NCI-H345 (cell line): ENCODE measurements around the gene CELF1.

Experiments
- DNase-seq: peaks from one replicate; lab custom pipeline; 2025; lab: John Stamatoyannopoulos, UW

Gene CELF1

DNA sequence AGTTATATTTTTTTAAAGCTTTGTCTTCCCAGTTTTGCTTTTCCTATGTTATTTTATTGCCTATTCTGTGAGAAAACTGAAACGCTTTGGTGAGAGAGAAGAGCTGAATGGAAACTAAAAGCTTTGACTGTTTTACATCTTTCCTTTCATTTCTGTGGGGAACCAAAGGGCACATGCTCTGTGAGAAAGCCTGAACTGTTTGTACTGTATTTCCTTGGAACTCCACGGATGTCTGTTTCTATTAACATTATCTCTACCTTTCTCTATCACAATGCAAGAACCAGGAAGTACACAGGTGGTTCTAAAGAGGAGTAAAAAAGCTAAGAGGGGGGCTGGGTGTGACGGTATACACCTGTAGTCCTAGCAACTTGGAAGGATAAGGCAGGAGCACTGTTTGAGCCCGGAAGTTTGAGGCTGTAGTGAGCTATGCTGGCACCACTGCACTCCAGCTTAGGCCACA is 43.8 kb downstream of the CELF1 start:
- no peak for DNase-seq

DNA sequence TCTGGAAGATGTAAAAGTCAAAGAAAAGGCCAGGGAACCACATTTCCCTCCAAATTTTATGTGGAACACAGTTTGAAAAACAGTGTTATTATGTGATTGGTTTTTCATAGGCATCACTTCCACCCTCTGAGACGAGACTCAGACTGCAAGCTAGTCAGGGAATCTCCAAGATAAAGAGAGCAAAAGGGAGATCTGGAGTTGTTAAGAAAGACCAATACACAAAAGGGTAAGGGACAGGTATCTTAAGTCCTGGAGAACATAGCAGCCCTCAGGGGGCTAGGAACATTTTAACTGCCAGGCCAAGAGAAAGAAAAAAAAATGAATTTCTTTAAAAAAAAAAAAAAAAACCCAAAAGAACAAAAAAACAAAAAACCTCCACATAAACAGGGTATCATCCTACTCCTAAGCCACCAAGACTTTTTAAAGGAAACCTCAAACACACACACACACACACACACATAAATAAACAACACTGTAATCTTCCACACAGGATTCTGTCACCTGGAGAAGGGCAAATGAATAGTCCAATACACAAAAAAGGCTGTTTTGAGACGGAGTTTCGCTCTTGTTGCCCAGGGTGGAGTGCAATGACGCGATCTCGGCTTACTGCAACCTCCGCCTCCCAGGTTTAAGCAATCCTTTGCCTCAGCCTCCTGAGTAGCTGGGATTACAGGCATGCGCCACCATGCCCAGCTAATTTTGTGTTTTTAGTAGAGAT is 44.5 kb downstream of the CELF1 start:
- DNase-seq: no peak

DNA sequence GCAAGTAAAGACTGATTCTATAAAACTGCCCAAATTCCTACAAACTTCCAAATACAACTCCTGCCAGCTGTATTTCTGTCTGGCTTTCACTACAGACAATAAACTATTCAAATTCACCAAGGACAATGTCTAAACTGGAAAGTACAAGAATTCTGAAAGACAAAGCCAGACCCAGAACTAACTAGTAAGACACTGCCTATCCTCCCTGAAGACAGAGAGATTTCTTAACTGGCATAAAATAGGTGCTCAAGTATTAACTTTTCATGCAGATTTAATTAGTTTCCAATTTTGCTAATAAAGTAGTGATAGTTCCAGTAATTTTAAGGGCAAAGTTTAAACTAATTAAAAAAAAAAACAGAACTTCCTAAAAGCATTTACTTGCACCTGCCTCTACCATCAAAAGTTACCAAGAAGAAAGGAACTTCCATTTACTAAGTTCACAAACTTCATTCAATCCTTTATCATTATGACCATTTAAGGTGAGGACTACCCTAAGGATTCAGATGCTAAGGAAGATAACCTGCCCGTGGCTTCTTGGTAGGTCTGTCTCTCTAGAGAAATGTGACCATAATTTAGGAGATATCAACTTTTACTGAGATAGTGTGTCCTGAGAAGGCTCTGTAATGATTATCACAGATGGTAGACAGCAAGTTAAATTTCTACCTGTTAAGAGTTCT is 45.2 kb downstream of the CELF1 start:
- no peak for DNase-seq

DNA sequence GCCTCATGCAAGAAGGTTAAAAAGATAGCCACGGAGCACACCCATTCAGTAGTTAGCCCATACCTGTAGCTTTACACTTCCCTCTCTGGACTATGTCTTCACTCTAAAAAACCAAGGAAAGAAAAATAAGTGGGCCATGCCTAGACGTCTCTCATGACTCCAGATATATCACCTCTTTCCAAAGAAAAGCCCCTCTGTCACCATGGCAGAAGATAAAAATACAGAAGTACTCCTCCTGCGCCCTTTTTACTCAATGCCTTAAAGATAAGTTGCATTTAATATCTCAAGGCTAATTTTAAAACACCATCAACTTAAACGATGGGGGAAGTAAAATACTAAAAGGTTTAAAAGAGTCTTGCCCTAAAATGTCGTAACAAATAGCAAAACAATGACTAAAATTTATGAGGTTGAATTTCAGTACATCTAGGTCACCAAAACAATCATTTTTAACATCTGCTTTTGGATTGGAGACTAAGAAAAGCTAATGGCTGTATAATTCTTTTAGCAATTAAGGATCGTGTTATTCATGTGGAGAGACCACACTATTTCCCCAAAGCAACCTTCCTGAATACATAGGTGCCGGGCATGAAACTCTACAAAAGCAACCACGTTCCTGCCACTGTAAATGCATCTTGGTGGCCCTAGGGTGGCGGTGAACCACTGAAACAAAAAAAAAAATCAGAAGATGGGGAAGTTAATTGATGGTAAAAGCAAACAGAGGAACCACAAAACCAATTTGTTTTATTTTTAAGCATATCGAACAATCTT is 46.0 kb downstream of the CELF1 start:
- no peak for DNase-seq

DNA sequence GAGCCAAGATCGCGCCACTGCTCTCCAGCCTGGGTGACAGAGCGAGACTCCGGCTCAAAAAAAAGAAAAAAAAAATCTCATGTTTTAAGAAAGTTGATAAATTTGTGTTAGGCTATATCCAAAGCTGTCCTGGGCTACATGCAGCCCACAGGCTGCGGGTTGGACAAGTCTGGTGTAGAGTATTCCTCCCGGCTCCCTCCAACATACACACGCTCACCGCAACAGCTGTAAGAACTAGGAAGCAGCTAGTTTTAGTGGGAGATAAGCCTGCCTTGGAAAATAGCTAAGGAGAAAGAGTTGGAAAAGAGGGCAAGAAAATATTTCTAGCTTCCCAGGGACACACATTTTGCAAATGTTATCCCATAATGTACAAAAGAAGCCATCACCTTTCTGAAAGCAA is 46.6 kb downstream of the CELF1 start:
- no peak for DNase-seq

DNA sequence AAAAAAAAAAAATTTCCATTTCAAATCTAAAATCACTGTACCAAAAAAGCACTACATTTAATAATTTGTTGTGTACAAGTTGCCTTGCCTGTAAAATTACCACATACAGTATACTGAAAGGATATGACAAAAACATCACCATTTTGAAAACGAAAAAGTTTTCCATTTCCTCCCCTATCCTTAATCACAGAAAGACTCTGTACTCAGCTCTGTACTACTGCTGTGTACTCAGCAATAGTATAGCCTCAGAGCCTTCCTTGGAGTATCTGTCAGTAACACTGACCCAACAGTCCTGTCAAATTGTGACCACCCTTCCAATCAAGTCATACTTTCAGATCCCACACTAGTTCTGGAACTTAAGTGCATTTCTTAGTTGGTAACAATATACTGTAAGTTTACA is 48.0 kb downstream of the CELF1 start:
- no peak for DNase-seq

DNA sequence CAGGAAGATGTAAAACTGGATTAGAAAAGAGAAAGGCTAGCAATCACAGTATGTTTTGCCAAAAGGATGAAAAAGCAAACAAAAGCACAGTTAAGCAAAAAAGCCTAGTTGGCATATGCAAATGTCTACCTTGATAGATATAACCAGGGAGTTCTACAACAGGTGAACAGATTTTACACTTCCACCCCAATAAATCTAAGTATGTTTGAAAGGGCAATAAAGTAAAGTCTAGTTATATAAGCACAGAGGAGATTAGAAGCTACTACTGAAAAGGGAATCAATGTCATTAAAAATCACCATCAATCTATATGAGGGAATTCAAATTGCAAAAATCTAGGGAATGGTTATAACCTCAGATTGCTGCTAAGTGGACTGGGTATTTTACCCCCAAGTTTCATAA is 49.7 kb downstream of the CELF1 start:
- no peak for DNase-seq

DNA sequence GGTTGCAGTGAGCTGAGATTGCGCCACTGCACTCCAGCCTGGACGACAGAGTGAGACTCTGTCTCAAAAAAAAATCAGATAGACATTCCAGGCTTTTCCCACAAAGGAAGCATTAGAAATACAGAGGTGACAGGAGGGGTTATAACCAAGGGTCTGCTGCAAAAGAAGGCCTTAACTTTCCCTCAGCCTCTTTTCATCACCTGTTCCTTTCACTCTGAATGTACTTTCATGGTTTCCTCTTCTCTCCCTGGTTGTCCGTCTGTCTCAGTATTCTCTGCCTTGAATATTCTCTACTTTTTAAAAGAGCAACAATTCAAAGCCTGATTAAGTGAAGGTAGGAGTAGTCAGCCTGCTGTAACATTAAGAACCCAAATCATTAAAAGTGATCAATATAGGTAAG is 50.2 kb downstream of the CELF1 start:
- no peak for DNase-seq

DNA sequence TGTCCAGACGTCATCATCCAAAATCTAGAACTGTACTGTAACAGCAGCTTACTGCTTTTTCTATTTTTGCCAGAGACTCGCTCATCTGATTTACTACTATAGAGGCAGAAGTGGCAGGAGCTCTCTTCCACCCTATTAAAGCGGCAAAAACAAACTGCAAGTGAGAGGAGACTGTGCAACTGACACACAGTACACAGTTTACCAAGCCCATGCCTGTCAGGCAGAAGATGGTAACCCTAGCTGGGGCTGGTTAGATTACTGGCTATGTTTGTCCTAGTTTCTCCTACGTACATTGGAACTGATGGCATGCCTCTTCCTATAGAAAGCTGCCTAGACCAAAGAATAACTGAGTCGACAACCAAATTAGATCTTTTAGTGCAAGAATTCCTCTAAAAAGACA is 51.8 kb downstream of the CELF1 start:
- no peak for DNase-seq

DNA sequence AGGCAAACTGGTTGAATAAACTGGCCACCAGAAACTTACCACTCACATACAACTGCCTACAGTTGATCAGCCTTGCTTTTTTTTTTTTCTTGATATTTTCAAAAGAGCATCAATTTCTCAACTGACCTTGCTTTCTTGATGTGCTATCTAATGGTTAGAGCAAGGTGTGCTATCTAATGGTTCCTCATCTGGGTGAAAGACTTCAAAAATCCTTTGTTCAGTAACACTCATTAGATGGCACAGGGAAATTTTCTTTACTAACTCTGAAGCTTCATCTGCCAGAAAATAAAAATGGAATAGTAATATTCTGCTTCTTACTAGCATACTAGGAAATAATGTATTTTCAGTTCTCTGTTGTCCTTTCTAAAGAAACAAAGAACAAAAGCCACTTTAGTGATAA is 52.8 kb downstream of the CELF1 start:
- DNase-seq: no peak

DNA sequence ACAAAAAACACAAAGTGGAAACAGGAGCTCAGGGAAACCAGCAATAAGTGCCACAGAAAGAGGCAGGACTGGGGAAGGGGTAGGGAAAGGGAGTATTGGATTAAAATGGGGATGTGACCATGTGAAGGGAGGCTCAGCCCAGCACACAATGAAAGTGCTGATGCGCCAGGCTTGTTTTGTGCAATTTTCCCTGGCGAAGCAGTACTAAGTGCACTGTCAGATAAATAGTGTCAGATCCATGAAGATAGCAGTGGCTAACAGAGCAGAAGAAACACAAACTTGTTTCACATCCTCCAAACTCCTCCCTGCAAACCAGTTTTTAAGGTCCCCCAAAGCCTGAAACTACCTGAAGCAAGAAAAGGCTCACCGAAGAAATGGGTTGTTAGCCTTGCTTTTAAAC is 53.3 kb downstream of the CELF1 start:
- DNase-seq: no peak

DNA sequence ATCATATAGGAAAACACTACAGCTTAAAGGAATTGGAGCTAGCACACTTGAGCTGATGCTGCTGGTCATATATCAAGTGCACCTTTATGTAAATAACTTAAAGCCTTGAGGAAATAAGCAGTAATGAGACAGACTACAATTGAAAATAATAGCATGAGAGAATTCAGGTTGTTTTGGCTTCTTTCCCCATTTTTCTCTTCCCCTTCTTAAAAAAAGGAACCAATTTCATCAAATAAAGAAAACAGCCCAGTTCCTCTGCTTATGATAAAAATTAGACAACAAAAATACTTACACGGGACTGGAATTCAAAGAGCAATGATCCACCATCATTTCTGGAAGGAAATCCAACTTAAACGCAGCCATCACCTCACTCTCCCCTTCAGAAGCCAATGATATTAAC is 53.8 kb downstream of the CELF1 start:
- DNase-seq: no peak

DNA sequence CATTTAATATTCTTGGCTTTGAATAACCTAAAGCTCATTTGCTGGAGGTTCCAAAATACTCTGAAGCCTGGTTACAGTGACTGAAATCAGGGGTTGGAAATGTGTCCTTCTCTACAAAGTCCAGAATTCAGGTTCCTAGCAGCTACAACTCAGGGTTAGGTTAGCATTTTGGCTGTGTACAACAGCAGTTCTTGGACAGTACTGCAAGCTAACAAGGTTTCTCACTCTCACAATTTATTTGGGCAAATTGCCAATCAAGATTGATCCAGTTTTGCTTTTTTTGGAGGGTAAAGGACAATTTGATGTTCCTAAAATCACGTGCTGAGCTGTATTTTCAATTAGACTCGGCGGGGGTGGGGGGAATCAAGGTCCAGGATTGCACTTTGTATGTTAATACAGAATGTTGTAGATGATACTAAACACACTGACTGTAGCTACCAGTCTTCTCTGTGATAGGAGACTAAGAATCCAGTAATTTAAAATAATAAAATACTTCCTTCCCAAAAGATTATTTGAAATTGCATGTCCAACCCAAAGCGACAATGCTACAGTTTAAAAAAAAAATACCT is 54.3 kb downstream of the CELF1 start:
- no peak for DNase-seq

DNA sequence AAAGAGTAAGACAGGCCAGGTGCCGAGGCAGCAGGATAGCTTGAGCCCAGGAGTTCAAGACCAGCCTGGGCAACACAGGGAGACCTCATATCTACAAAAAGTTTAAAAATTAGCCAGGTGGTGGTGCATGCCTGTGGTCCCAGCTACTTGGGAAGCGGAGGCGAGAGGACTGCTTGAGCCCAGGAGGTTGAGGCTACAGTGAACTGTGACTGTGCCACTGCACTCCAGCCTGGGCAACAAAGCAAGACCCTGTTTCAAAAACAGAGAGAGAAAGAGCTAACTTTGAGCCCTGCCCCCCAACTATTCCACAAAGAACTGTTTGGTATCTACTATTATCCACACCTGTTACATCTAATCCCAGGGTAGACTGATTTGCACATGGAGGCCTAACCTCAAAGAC is 54.8 kb downstream of the CELF1 start:
- no peak for DNase-seq

DNA sequence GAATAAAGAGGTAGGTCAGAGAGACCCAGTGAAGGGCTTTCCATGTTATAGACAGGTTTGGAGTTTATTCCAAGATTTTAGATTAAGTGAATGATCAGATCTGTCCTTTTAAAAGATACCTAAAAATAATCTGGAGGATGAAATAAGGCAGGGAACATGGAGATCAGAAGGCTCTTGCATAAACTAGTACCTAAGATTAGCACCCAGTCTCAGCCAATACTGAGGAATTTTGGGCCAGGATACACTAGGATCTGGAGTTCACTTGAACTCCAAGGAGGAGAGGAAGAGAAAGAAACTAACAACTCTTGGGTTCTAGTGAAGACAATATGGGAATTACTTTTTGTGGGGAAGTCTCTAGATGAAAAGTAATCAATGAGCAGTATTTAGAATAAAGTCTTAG is 56.1 kb downstream of the CELF1 start:
- DNase-seq: no peak

DNA sequence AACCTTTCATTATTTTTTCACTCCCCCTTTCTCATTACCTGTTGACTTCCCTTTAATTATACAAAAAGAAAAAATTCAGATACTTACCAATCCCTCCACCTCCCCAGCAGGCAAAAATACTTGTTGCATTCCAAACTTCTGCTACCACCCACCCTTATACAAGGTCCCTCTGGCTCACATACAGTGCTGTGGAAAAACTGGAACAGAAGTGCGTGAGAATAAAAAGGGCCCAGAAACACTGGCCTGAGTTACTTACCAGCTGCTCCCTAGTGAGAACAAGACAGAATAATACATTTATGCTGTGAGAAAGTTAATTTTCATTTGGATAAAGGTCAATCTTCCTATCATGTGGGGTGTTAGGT is 57.1 kb downstream of the CELF1 start:
- no peak for DNase-seq

DNA sequence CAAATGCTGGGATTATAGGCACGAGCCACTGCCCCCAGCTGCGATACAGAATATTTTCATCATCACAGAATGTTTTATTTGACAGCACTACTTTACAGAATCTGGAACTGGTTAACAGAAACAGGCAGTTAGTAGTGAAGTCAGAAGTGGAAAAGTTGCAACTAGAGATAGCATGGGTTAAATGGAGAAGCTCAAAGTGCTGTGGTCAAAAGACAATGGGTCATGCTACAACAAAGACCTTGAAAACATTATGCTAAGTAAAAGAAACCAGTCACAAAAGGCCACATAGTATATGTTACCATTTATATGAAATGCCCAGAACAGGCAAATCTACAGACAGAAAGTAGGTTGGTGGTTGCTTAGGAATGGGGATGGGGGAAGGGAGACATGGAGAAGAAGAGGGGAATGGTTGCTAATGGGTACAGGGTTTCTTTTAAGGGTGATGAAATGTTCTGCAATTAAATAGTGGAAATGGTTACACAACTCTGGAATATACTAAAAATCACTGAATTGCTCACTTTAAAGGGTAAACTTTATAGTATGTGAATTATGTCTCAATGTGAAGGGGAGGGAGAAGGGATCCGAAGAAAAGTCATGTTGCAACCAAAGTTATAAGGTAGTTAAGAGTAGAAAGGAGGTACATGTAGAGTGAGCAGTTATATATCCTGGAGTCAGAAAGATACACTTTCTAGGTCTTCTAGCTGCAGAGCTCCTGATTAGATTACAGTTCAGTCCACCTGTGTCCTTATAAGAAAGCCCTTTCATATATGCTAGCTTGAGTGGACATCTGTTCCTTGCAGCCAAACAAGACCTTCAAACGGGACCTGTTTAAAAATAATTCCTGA is 57.7 kb downstream of the CELF1 start:
- DNase-seq: no peak

DNA sequence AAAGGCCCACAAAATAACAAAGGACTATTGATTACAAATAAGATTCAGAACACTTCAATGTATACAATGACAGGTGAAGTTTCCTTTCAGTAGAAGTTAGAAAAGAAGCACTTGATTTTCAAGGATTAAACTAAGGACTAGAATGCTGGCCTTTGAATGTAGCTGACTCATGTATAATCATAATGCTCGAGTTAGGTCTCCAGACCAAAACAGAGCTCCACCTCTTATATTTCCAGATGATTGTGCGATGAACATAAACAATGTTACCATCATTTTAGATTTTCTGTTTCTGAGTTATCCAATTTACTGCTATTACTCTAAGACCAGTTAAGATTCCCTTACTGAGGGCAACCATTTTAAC is 63.6 kb downstream of the CELF1 start:
- DNase-seq: no peak

DNA sequence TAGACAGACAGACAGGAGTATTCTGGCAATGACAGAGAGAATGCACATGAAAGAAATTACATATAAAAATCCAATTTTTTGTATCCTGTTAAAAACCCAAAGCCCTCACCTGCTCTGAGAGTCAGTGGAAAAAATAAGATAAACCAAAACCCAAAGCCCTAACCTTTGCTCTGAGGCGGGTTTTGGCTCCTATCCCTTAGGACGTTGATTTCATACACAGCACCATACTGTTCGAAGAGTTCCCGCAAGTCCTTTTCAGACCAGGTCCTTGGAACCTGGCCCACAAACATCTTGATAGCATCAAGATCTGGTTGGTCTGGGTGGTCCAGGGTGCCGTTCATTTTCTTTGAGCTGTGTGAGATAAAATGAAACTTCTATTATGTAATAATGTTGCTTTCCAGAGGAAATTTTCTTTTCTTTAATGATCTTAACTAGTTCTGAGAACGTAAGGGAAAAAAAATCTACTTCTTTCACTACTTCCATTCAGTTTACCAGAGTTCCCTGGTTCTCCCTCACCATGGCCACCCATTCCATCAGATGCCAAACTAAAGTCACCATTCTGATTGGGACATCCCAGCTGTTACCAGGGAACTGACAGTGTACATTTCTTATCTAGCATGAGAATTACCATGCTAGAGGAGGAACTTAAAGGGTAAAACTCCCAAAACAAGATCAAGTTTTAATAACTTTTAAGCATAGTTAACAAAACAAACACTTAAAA is 64.1 kb downstream of the CELF1 start:
- no peak for DNase-seq

DNA sequence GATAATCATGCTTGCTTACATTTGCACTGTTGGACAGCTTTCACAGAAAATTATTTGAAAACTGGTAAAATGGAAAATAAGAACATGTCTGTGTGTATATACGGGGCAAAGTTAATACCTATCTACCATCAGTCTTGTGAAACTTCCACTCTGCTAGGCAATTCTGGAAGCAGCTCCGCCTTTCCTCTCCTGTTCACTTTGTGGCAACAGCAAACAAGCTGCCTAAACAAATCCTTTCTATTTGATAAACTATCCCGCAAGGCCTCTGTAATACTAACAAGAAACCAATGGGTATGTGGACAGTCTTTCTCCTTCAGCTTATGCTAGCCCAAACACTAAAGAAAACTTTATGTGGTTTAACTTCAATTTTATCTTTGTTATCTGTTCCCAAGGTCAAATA is 64.8 kb downstream of the CELF1 start:
- no peak for DNase-seq

DNA sequence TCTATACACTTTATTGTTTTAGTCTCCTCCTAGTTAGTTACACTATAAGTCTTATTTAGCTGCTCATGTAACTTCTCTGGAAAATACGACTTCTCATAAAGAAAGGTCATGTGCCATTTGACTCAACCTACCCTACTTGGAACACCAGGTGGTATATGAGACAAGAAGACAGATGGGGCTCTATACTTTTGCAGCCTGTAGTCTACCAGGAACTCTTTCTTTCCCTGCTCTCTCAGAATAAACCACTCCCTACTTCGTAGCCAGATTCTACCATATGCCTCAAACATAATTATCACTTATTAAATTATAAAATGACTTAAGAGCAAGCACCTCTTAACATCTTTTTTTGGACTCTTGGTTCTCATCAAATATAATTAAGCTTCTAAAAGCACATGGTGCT is 65.5 kb downstream of the CELF1 start:
- no peak for DNase-seq
